WERI-Rb-1 (cell line): ENCODE data around the gene MAP4.

Source experiments
- DNase-seq: peaks from one replicate; pipeline ENCODE4 v3.0.0-alpha.2; 2020
- H3K27ac ChIP-seq: fragments of 250-450 bp; sonication (Bioruptor Pico); 2 replicates; pipeline ENCODE4 v1.5.1; 2020; ENCODE audit warnings: mild to moderate bottlenecking, moderate library complexity
- H3K27me3 ChIP-seq: fragments of 250-450 bp; sonication (Bioruptor Pico); 2 replicates; pipeline ENCODE4 v1.5.1; 2021; ENCODE audit warnings: mild to moderate bottlenecking, low read depth, moderate library complexity; ENCODE audit not compliant: insufficient read depth, severe bottlenecking
- H3K36me3 ChIP-seq: fragments of 250-450 bp; sonication (Bioruptor Pico); 2 replicates; pipeline ENCODE4 v1.5.1; 2020; ENCODE audit warnings: mild to moderate bottlenecking, moderate library complexity
- H3K4me3 ChIP-seq: 2 replicates; pipeline ENCODE4 v1.5.1; 2011; ENCODE audit warnings: low read depth, mild to moderate bottlenecking, control low read depth, low read length
- H3K9me3 ChIP-seq: fragments of 250-450 bp; sonication (Bioruptor Pico); 2 replicates; pipeline ENCODE4 v1.5.1; 2021; ENCODE audit warnings: mild to moderate bottlenecking, moderate library complexity; ENCODE audit not compliant: severe bottlenecking
- CTCF ChIP-seq: IDR thresholded peaks from 2 replicates; pipeline ENCODE4 v1.5.1; 2011; ENCODE audit warnings: low read depth, mild to moderate bottlenecking, control low read depth, inconsistent platforms, low read length

Gene MAP4

DNA sequence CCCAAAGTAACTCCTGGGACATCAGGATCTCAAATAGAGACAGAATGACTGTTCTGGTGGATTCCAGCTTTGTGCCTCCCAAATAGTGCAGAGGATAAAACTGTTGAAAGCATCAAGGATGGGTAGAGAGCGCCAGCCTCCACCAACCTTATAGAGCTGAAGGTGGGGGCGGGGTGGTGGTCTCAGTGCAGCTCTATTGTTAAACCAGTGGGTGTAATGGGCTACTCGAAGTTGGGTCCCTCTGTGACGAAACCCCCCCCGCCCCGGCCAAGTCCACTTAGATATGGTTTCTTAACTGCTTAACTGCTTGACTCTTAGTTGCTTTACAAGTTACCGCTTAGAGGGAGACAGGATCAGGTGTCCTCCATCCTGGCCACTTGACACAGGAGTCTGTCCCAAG is 190.6 kb downstream of the MAP4 start:
- H3K27ac ChIP-seq, result peak overlapping the region; percentile 96
- no peak for DNase-seq
- H3K4me3 ChIP-seq, result peak overlapping the region; percentile 63
- H3K27me3 ChIP-seq, result no peaks in the 10 kb centered on the region
- H3K36me3 ChIP-seq, result peaks cover 53% of the 10 kb centered on the region
- no peaks in the 10 kb centered on the region for H3K9me3 ChIP-seq
- no peak for TF ChIP-seq CTCF

DNA sequence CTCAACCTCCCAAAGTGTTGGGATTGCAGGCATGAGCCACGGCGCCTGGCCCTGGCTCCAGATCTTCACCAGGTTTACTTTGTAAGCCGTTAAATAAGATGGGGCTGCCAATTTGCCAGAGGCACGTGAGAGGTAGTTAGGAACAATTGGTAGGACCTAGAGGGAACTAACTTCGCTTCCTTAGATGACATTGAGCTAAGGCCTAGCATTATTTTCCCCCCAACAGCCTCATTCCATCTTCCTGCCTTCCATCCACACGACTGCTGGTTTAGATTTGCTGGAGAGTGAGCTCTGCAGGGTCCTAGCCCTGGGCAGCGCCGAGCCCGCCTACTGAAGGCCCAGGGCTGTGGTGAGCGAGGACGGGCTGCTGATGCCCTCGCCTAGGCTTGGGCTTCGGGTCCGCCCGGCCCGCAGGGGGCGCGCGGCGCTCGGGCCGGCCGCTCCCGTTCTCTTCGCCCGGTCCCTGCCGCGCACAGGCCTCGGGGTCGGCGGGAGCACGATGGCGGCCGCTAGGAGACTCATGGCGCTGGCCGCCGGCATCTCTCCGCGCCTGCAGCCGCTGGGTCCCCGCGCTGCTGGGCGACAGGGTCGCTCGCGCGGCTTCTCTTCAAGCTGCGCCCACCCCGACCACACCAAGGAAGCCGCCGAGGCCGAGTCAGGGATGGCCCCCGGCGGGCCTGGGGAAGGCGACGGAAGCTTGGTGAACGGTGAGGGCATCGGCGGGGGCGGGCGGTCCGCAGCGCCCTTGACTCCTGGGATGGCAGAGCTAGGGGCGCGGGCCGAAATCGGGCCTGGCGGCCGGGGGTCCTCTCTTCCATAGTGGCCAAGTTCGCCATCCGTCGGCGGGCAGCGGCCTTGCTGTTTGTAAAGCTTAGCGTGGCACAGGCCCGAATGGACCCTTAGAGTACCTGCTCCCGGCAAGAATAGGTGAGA is 191.4 kb downstream of the MAP4 start:
- DNase-seq, result peak; percentile 78
- peak overlapping the region; percentile 96 for H3K27ac ChIP-seq
- TF ChIP-seq CTCF, result peak; percentile 91
- H3K36me3 ChIP-seq, result peaks cover 52% of the 10 kb centered on the region
- no peaks in the 10 kb centered on the region for H3K9me3 ChIP-seq
- no peaks in the 10 kb centered on the region for H3K27me3 ChIP-seq
- H3K4me3 ChIP-seq, result peak overlapping the region; percentile 63

DNA sequence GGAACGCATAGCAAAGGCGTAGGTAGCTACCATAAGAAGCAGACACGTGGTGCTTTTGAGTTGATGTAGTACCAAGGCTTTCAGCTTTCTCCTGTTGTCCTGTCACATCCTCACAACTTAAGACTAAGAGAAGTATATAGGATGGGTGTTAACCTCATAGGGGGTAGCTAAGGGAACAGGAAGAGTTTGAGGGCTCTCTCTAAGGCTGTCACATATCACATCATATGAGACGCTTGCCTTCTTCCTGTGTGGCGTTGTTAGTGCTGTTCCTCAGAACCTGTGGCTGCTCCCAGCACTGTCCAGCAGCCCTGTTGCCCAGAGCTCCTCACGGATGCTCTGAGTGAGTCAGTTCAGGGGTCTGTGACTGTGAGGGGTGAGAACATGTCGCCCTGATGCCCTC is 198.6 kb downstream of the MAP4 start:
- DNase-seq, result no peak
- H3K36me3 ChIP-seq, result peaks cover 44% of the 10 kb centered on the region
- H3K27me3 ChIP-seq, result no peaks in the 10 kb centered on the region
- no peak overlapping the region for H3K4me3 ChIP-seq
- TF ChIP-seq CTCF, result no peak
- H3K9me3 ChIP-seq, result no peaks in the 10 kb centered on the region
- H3K27ac ChIP-seq, result no peak overlapping the region

DNA sequence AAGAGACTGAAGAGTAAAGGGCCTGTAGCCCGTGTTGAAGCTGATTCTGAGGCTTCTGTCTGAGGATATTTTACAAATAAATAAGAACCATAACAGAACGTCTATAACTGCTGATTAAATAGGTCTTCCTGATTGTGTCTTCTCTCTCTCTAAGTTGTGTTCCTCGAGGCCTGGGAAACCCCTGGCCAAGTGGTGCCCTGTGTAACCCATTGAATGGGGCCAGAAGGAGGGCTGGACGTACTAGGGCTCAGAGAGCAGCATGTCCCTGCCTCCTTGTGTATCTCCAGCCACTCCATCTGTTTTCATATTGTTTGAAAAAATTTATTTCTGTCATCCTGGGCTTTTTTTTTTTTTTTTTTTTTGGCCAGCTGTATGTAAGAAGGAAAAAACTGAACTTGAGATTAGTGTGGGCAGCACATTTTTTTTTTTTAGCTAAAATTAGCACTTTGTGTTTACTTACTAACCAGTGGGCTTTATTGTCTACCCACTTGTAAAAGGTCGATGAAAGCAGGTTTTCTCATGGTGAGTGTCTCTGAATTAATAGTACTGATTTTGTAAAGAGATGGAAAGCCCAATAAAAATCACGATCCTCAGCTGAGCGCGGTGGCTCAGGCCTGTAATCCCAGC is 202.6 kb downstream of the MAP4 start:
- no peak overlapping the region for H3K4me3 ChIP-seq
- TF ChIP-seq CTCF, result no peak
- DNase-seq, result no peak
- peaks cover 56% of the 10 kb centered on the region for H3K36me3 ChIP-seq
- H3K27ac ChIP-seq, result no peak overlapping the region
- no peaks in the 10 kb centered on the region for H3K9me3 ChIP-seq
- no peaks in the 10 kb centered on the region for H3K27me3 ChIP-seq

- H3K9me3 ChIP-seq, result no peaks in the 10 kb centered on the region
- H3K4me3 ChIP-seq, result no peak overlapping the region
- TF ChIP-seq CTCF, result no peak
- no peak for DNase-seq
- peaks cover 39% of the 10 kb centered on the region for H3K36me3 ChIP-seq
- no peaks in the 10 kb centered on the region for H3K27me3 ChIP-seq
- H3K27ac ChIP-seq, result no peak overlapping the region; the same call in 1 of the 2 replicates
These were observed 211.6 kb downstream of the MAP4 start for GRCh38 chr3:47804577-47804976.
